ENCODE results near the gene SOBP. TPM values are rescaled to one million over a fixed set of nuclear protein-coding genes. Genes with fewer than 3 reads are reported as not detected.

Gene SOBP
- total RNA-seq, 2 donors from 2014 or later: 0.70 to 4.6 TPM

Other genes with a start within 250 kb of the SOBP start
- gene PDSS2, start 30.6 kb upstream of the SOBP start, total RNA-seq: 10 to 100 TPM; 22.5 to 29.4 TPM